Upper lobe of left lung (tissue), 4 donors: ENCODE results near the gene NCS1.

Experiments
- CTCF ChIP-seq, 6 experiments: fragments of 450-650 bp in 4 of 6; fragments of 200-600 bp in 2 of 6; sonication (generic) in 2 of 6; IDR thresholded peaks; one replicate each; pipeline ENCODE4 v1.5.1; 2016 to 2019; ENCODE audit warnings: antibody characterized with exemption in 6 of 6
- POLR2A ChIP-seq, 4 donors: fragments of 450-650 bp; IDR thresholded peaks; one replicate each; pipeline ENCODE4 v1.5.1; 2016 to 2017; ENCODE audit warnings: antibody characterized with exemption in 4 of 4, mild to moderate bottlenecking in 2 of 4
- POLR2AphosphoS5 ChIP-seq, 2 donors: sonication (generic); formaldehyde crosslinking; IDR thresholded peaks; one replicate each; pipeline ENCODE4 v1.5.1; 2017; ENCODE audit warnings: antibody characterized with exemption in 2 of 2

- no peak for TF ChIP-seq POLR2A (IDR thresholded peaks at IDR 0.05)
- no peak for TF ChIP-seq CTCF (IDR thresholded peaks at IDR 0.05)
- no peak for TF ChIP-seq POLR2AphosphoS5 (IDR thresholded peaks at IDR 0.05)
Observed at GRCh38 chr9:130267930-130268329, 95.7 kb downstream of the NCS1 start.
